ENCODE data around the gene GP1BB.

Gene GP1BB

GRCh38 chr22:19757985-19758895, 34.9 kb downstream of the GP1BB start:
- DNase-seq, result no peak

DNA sequence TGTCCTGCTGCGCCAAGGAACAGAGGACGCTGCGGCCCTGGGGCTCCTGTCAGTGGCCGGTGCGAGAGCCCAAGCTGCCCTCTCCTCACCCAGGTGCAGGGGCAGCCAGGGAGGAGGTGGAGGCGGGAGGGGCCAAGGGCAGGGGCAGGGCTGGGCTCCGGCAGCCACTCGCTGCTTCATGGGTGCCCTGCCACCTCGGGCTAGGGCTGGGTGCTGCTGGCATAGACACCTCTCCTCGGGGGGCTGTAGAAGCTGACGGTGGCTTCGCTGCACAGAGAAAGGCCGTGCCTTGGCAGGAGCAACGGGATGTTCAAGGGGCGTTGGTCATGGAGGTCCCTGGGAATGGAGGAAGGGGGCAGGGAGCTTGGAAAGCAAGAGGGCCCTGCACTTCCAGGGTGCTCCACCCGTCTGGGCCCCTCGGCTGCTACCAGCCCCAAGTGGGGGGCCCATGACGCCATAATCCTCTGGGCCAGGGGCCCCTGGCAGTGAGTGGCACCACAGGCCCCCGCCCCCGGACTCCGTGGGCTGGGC, 35.6 kb downstream of the GP1BB start:
- DNase-seq, result no peak

DNA sequence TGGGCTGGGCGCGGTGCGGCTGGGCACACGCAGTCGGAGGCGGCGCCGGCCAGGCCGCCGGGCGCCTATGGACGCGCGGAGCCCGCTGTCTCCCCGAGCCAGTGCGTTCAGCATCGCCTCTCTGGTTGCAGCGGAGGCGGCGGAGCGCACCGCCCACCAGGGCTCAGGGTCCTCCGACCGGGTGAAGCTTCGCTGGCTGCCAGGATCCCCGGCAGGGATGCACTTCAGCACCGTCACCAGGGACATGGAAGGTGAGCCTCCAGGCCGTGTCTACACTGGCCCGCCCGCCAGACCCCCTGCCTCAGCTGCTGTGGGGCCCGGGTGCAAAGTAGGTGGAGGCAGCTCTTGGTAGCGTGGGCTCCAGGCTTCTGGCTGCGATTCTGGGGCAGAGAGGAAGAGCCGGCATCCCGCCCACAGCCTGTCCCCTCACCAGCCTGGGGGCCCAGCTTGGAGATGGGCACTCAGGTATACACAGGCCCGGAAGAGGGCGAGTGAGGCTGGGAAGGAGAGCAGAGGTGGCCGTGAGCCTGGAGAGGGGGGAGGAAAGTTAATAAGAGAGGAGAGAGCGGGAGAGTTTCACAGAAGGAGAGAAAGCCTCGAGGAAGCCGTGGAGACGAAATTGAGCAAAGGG, 36.2 kb downstream of the GP1BB start:
- no peak for DNase-seq

- no peak for DNase-seq
These were observed 37.0 kb downstream of the GP1BB start, which contains the start of gene TBX1 for GRCh38 chr22:19760058-19760950. TBX1 (plus strand) TSS chr22:19760778; CDS start chr22:19760844, 66 bp downstream.

GRCh38 chr22:19760951-19761724, 37.8 kb downstream of the GP1BB start:
- DNase-seq, result no peak

- DNase-seq, result no peak
These were observed 38.6 kb downstream of the GP1BB start for GRCh38 chr22:19761725-19762567.

DNA sequence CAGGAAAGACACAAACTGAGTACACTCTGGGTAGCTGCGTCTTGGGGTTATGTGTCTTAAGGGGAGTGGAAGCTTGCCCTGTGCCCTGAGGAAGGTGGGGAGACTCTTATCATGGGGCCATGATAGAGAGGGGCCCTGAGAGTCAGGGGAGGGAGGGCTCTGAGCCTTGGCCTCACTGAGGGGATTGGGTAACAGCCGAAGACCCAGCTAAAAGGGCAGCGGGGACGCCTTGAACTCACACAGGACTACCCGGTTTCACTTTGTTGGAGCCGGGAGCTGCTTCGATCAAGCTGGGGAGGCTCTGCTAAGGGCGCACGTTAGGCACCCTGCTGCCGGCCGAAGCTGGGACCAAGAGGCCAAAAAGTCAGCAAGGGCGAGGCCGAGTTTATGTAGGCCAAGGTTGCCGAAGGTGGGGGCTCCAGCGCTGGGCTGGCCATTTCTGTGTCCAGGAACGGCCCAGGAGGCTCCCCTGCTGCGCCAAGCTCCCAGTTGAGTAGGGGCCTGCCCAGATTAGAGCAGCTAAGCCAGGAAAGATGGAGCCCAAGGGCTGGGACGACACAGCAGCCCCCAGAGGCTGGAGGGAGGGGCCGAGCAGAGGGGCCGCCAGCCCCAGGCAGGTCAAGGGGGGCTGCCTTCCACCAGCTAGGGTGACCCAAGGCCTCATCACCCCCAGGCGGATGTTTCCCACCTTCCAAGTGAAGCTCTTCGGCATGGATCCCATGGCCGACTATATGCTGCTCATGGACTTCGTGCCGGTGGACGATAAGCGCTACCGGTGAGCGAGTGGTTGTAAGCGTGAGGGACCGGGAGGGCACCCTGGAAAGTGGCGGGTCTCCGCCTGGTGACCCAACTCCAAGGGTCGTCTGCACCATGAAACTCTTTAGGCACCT, 39.5 kb downstream of the GP1BB start:
- no peak for DNase-seq

DNA sequence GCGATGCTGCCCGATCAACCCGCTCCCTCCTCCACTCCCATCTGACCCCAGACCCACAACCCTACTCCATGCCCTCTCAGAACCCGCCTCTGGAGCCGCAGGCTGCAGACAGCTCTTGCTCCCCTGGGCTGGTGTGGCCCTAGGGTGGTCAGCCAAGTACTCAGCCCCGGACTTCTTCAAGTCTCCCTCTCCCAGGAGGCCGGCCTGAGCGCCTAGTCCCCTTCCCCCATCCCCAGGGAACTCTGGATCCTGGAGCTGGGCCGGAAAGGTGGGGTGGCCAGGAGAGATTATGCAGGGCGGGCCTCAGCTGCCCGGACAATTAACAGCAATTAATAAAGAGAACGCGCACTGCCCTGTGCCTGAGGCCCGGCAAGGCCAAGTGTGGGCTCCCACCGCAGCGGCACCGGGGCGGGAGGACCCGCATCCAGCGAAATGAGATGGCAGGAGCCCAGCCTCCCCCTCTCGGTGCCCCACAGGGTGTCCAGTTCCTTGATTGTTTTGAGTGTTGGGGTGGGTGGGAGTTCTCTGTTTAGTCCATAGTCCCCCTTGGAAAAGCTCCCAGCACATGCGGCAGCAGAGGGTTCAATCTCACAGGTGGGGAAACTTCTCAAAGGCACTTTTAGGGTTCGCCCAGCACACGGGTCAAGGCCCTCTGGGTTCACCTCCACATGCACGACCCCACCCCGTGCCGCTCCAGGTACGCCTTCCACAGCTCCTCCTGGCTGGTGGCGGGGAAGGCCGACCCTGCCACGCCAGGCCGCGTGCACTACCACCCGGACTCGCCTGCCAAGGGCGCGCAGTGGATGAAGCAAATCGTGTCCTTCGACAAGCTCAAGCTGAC, 40.3 kb downstream of the GP1BB start:
- DNase-seq, result no peak

- DNase-seq, result no peak
These were observed 40.9 kb downstream of the GP1BB start for GRCh38 chr22:19764299-19764593.

- no peak for DNase-seq
These were observed 41.5 kb downstream of the GP1BB start for GRCh38 chr22:19764636-19765476.

DNA sequence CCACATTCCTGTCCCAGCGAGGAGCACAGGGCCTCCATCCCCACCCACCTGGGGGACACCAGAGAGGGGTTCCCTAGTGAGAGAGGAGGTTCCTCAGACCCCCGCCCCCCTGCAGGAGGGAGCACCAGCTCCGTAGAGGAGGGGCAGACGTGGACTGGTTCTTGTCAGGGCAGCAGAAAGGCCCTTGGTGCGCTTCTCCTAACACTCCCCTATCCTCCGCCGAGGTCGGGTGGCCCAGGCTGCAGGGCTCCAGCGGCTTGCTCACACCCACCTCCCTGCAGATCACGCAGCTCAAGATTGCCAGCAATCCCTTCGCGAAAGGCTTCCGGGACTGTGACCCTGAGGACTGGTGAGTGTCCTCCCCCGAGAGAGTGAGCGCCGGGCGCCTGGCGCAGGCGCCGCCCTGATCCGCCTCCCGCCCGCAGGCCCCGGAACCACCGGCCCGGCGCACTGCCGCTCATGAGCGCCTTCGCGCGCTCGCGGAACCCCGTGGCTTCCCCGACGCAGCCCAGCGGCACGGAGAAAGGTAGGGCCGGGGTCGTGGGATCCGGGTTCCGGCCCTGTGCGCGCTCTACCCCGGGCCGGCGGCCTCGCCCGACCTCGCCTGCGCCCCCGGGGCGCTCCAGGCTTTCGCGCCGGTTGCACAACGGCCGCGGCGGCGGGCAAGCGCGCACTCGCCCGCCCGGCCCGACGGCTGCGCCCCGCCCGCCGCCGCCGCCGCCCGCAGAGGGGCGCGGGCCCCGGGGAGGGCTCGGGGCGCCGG, 42.3 kb downstream of the GP1BB start:
- no peak for DNase-seq

DNA sequence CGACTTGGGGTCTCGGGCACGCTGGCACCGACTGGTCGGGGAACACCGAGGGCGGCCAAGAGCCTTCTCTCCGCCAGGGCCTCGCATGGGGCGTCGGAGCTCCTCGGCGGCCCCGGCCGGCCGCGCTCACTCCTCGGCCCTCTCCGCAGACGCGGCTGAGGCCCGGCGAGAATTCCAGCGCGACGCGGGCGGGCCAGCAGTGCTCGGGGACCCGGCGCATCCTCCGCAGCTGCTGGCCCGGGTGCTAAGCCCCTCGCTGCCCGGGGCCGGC, 42.8 kb downstream of the GP1BB start:
- DNase-seq, result no peak

GRCh38 chr22:19766511-19767426, 43.4 kb downstream of the GP1BB start:
- DNase-seq, result no peak

GRCh38 chr22:19767427-19768341, 44.3 kb downstream of the GP1BB start:
- DNase-seq, result no peak

DNA sequence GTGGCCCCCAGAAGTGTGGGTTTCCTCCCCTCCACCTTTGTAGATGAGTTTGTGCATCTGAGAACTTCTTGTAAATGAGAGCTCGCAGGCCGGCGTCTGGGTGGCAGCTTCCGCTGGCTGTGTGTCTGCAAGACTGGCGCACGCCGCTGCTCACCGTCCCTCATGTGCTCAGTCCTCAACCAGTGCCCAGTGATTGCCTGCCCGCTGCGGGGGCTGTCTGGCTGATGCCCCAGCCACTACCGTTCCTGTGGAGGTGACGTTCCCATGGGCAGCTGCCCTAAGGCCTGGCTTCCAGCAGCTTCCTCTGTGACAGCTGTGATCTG, 46.0 kb downstream of the GP1BB start:
- no peak for DNase-seq

All from NK-92 treated with Interleukin-12 subunit alpha and Interleukin-12 subunit beta, amount 100 ng/mL, for 24 hours (cell line).